Measurements from ENCODE around the gene C10orf120. TPM values are rescaled to one million over a fixed set of nuclear protein-coding genes. Genes with fewer than 3 reads are reported as not detected.

C10orf120 gene
- total RNA-seq, 1 donor from 2014 or later, result not detected

- DNase-seq, result no peak
Observed at GRCh38 chr10:122703483-122704448, 4.1 kb upstream of the C10orf120 start.

GRCh38 chr10:122702275-122702674 lies 2.6 kb upstream of the C10orf120 start:
- no peak for DNase-seq

- DNase-seq, result no peak
Observed at GRCh38 chr10:122701652-122702051, 2.0 kb upstream of the C10orf120 start.

GRCh38 chr10:122696687-122697086 lies 3.0 kb downstream of the C10orf120 start:
- DNase-seq, result no peak

GRCh38 chr10:122692744-122693143 lies 6.9 kb downstream of the C10orf120 start:
- no peak for DNase-seq

- no peak for DNase-seq
Observed at GRCh38 chr10:122689146-122689820, 10.4 kb downstream of the C10orf120 start.

GRCh38 chr10:122688293-122688989 lies 11.2 kb downstream of the C10orf120 start:
- DNase-seq, result no peak

- DNase-seq, result no peak
Observed at GRCh38 chr10:122682522-122682921, 17.1 kb downstream of the C10orf120 start.

GRCh38 chr10:122678266-122678665 lies 21.4 kb downstream of the C10orf120 start:
- no peak for DNase-seq

GRCh38 chr10:122675278-122675677 lies 24.4 kb downstream of the C10orf120 start:
- DNase-seq, result no peak

GRCh38 chr10:122674781-122675180 lies 24.9 kb downstream of the C10orf120 start:
- no peak for DNase-seq

- no peak for DNase-seq
Observed at GRCh38 chr10:122673731-122674130, 25.9 kb downstream of the C10orf120 start.

- no peak for DNase-seq
Observed at GRCh38 chr10:122673269-122673668, 26.4 kb downstream of the C10orf120 start.

- DNase-seq, result no peak
Observed at GRCh38 chr10:122672655-122673054, 27.0 kb downstream of the C10orf120 start.

GRCh38 chr10:122671355-122671754 lies 28.3 kb downstream of the C10orf120 start:
- no peak for DNase-seq

GRCh38 chr10:122669842-122670241 lies 29.8 kb downstream of the C10orf120 start:
- DNase-seq, result no peak

- no peak for DNase-seq
Observed at GRCh38 chr10:122669045-122669444, 30.6 kb downstream of the C10orf120 start.

GRCh38 chr10:122665946-122666345 lies 33.7 kb downstream of the C10orf120 start:
- no peak for DNase-seq

- DNase-seq, result no peak
Observed at GRCh38 chr10:122665329-122665860, 34.3 kb downstream of the C10orf120 start.

GRCh38 chr10:122664501-122664900 lies 35.1 kb downstream of the C10orf120 start:
- no peak for DNase-seq

GRCh38 chr10:122663516-122664130 lies 36.0 kb downstream of the C10orf120 start:
- no peak for DNase-seq

GRCh38 chr10:122662231-122662630 lies 37.4 kb downstream of the C10orf120 start:
- no peak for DNase-seq

Measured in skin of body (tissue), 2 donors.